Osteocyte (in vitro differentiated cells): ENCODE measurements around the gene APLNR. TPM values are rescaled to one million over a fixed set of nuclear protein-coding genes. Genes with fewer than 3 reads are reported as not detected.

Experiments used
- DNase-seq: peaks from one replicate; pipeline ENCODE4 v3.0.0; 2021; ENCODE audit warnings: mixed read lengths; ENCODE audit not compliant: unreplicated experiment; ENCODE audit errors: extremely low spot score
- H3K27ac Mint-ChIP-seq: one replicate; pipeline ENCODE4 v1.8.0; 2021; ENCODE audit warnings: mild to moderate bottlenecking, mixed read lengths; ENCODE audit not compliant: unreplicated experiment
- H3K27me3 Mint-ChIP-seq: one replicate; pipeline ENCODE4 v1.8.0; 2021; ENCODE audit warnings: mixed read lengths; ENCODE audit not compliant: unreplicated experiment
- H3K36me3 Mint-ChIP-seq: one replicate; pipeline ENCODE4 v1.8.0; 2021; ENCODE audit warnings: mixed read lengths; ENCODE audit not compliant: unreplicated experiment
- H3K4me1 Mint-ChIP-seq: one replicate; pipeline ENCODE4 v1.8.0; 2021; ENCODE audit warnings: mixed read lengths; ENCODE audit not compliant: unreplicated experiment
- H3K4me3 Mint-ChIP-seq: one replicate; pipeline ENCODE4 v1.8.0; 2021; ENCODE audit warnings: mild to moderate bottlenecking, moderate library complexity, mixed read lengths; ENCODE audit not compliant: unreplicated experiment
- H3K9me3 Mint-ChIP-seq: one replicate; pipeline ENCODE4 v1.8.0; 2021; ENCODE audit warnings: mixed read lengths; ENCODE audit not compliant: unreplicated experiment
- total RNA-seq: library from RNA; stranded (reverse); gene quantifications from 2 replicates; pipeline ENCODE4 v1.2.1, GENCODE V29; 2021
- TF ChIP-seq, protein P1 (sequence below): fragments of 200-600 bp; sonication (generic); IDR thresholded peaks from 2 replicates; pipeline ENCODE4 v1.5.0; 2021; ENCODE audit warnings: antibody characterized with exemption, mild to moderate bottlenecking, moderate library complexity

Gene APLNR
- total RNA-seq, 1 donor from 2014 or later: not detected

GRCh38 chr11:57262157-57262556, 25.1 kb upstream of the APLNR start:
- H3K9me3 Mint-ChIP-seq: no peaks in the 10 kb centered on the region
- TF ChIP-seq, protein P1, sequence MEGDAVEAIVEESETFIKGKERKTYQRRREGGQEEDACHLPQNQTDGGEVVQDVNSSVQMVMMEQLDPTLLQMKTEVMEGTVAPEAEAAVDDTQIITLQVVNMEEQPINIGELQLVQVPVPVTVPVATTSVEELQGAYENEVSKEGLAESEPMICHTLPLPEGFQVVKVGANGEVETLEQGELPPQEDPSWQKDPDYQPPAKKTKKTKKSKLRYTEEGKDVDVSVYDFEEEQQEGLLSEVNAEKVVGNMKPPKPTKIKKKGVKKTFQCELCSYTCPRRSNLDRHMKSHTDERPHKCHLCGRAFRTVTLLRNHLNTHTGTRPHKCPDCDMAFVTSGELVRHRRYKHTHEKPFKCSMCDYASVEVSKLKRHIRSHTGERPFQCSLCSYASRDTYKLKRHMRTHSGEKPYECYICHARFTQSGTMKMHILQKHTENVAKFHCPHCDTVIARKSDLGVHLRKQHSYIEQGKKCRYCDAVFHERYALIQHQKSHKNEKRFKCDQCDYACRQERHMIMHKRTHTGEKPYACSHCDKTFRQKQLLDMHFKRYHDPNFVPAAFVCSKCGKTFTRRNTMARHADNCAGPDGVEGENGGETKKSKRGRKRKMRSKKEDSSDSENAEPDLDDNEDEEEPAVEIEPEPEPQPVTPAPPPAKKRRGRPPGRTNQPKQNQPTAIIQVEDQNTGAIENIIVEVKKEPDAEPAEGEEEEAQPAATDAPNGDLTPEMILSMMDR: no peak
- peaks cover 5% of the 10 kb centered on the region for H3K4me1 Mint-ChIP-seq
- H3K27ac Mint-ChIP-seq: no peak overlapping the region
- peaks cover 10% of the 10 kb centered on the region for H3K27me3 Mint-ChIP-seq
- H3K4me3 Mint-ChIP-seq: no peak overlapping the region
- no peak for DNase-seq
- H3K36me3 Mint-ChIP-seq: no peaks in the 10 kb centered on the region

- no peaks in the 10 kb centered on the region for H3K36me3 Mint-ChIP-seq
- no peak overlapping the region for H3K4me3 Mint-ChIP-seq
- H3K9me3 Mint-ChIP-seq: no peaks in the 10 kb centered on the region
- no peak for DNase-seq
- H3K27me3 Mint-ChIP-seq: peaks cover 10% of the 10 kb centered on the region
- TF ChIP-seq, protein P1: no peak
- H3K4me1 Mint-ChIP-seq: peaks cover 5% of the 10 kb centered on the region
- no peak overlapping the region for H3K27ac Mint-ChIP-seq
Observed at GRCh38 chr11:57260937-57261783, 24.1 kb upstream of the APLNR start.

DNA sequence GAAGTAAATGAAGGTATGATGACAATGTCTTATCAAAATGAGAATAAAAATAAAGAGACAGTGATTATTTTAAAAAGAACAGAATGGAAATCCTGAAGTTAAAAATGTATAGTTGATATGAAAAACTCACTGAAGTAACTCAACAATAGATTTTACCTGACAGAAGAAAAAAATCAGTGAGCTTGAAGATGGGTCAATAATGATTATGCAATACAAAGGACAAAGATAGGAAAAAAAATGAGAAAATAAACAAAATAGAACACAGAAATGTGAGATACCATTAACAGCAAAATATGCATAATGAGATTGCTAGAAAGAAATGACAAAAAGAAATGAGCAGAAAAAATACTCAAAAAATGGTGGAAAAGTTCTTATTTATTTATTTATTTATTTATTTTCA, 19.1 kb upstream of the APLNR start:
- Mint-ChIP-seq H3K27me3 (peaks cover 9% of the 10 kb centered on the region), H3K36me3 (no peaks in the 10 kb centered on the region), H3K4me1 (peaks cover 19% of the 10 kb centered on the region), H3K4me3 (no peak overlapping the region), H3K27ac (no peak overlapping the region), H3K9me3 (no peaks in the 10 kb centered on the region)
- no peak for DNase-seq
- TF ChIP-seq, protein P1: no peak

- Mint-ChIP-seq H3K9me3 (no peaks in the 10 kb centered on the region), H3K4me3 (no peak overlapping the region), H3K4me1 (peaks cover 19% of the 10 kb centered on the region), H3K36me3 (no peaks in the 10 kb centered on the region), H3K27me3 (peaks cover 13% of the 10 kb centered on the region), H3K27ac (peak overlapping the region; percentile 20)
- TF ChIP-seq, protein P1: no peak
- no peak for DNase-seq
Observed at GRCh38 chr11:57255618-57256017, 18.6 kb upstream of the APLNR start.

GRCh38 chr11:57254631-57255030, 17.6 kb upstream of the APLNR start:
- H3K4me1 Mint-ChIP-seq: peaks cover 23% of the 10 kb centered on the region
- peaks cover 13% of the 10 kb centered on the region for H3K27me3 Mint-ChIP-seq
- H3K9me3 Mint-ChIP-seq: no peaks in the 10 kb centered on the region
- H3K36me3 Mint-ChIP-seq: no peaks in the 10 kb centered on the region
- DNase-seq: no peak
- H3K27ac Mint-ChIP-seq: no peak overlapping the region
- H3K4me3 Mint-ChIP-seq: no peak overlapping the region
- TF ChIP-seq, protein P1: no peak
